C4-2B (cell line): ENCODE data around the gene ATAD2B.

Experiments
- H3K27ac ChIP-seq: fragments of 450-650 bp; 2 replicates; pipeline ENCODE4 v1.5.1; 2017
- ZFX ChIP-seq: fragments of 450-650 bp; IDR thresholded peaks from 2 replicates; pipeline ENCODE4 v1.6.1; 2017
- TF ChIP-seq, protein P1 (sequence below): fragments of 450-650 bp; conservative IDR thresholded peaks from 2 replicates; pipeline ENCODE4 v1.5.1; 2017; ENCODE audit warnings: mild to moderate bottlenecking

The ATAD2B gene

DNA sequence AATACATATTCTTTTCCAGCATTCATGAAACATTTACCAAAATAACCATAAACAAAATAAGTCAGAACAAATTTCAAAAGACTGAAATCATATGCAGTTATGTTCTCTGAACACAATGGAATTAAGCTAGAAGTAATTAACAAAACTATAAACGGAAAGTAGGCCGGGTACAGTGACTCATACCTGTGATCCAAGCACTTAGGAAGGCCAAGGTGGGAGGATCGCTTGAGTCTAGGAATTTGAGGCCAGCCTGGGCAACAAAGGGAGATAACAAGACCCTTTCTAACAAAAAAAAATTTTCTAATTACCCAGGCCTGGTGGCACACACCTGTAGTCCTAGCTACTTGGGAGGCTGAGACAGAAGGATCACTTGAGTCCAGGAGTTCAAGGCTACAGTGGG, 14.9 kb downstream of the ATAD2B start:
- no peak overlapping the region for H3K27ac ChIP-seq
- no peak for TF ChIP-seq ZFX
- TF ChIP-seq, protein P1, sequence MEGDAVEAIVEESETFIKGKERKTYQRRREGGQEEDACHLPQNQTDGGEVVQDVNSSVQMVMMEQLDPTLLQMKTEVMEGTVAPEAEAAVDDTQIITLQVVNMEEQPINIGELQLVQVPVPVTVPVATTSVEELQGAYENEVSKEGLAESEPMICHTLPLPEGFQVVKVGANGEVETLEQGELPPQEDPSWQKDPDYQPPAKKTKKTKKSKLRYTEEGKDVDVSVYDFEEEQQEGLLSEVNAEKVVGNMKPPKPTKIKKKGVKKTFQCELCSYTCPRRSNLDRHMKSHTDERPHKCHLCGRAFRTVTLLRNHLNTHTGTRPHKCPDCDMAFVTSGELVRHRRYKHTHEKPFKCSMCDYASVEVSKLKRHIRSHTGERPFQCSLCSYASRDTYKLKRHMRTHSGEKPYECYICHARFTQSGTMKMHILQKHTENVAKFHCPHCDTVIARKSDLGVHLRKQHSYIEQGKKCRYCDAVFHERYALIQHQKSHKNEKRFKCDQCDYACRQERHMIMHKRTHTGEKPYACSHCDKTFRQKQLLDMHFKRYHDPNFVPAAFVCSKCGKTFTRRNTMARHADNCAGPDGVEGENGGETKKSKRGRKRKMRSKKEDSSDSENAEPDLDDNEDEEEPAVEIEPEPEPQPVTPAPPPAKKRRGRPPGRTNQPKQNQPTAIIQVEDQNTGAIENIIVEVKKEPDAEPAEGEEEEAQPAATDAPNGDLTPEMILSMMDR: no peak

DNA sequence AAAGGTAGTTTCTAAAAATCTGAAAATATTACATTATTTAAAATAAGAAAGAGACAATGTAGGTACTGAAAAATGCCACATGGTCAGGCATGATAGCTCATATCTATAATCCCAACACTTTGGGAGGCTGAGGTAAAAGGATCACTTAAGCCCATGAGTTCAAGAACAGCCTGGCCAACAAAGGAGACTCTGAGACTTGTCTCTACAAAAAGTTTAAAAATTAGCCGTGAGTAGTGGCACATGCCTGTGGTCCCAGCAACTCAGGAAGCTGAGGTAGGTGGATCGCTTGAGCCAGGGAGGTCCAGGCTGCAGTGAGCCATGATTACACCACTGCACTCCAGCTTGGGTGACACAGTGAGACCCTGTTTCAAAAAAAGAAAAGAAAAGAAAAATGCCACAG, 21.8 kb downstream of the ATAD2B start:
- H3K27ac ChIP-seq: no peak overlapping the region
- TF ChIP-seq, protein P1: no peak
- no peak for TF ChIP-seq ZFX

DNA sequence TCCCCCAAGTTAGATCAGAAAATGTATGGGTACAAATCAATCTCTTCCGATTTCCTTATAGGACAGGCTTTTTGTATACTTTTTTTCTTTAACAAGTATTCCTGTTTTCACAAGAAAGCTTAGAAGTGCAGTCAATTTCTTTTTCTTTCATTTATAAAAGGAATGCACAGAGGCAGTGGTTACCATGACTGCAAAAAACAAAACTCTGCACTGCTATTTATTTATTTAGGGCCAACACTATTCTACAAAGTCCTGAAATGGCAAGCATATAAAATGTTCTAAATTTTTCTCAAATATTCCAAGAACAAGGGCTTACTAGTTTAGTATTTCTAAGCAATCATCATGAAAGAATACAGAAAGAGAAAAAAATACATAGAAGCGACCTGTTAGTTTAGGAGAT, 22.2 kb downstream of the ATAD2B start:
- no peak overlapping the region for H3K27ac ChIP-seq
- TF ChIP-seq, protein P1: no peak
- no peak for TF ChIP-seq ZFX

DNA sequence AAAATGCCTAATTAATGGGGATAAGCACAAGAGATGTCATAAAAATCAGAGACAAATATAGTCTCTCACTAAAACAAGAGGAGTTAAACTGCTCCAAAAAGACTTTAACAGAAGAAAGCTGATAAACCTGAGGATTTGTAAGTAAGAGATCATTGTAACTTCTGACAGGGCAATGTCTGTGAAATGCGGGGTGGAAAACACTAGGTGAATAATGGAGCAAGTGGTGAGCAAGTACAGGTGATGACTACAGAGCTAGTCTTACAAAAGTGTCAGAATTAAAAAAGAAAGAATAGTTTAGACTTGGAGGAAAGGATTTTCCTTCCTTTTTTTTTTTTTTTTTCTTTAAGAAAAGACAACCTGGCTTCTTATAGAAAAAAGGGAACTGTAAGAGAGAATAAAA, 22.7 kb downstream of the ATAD2B start:
- TF ChIP-seq ZFX: no peak
- TF ChIP-seq, protein P1: no peak
- no peak overlapping the region for H3K27ac ChIP-seq

DNA sequence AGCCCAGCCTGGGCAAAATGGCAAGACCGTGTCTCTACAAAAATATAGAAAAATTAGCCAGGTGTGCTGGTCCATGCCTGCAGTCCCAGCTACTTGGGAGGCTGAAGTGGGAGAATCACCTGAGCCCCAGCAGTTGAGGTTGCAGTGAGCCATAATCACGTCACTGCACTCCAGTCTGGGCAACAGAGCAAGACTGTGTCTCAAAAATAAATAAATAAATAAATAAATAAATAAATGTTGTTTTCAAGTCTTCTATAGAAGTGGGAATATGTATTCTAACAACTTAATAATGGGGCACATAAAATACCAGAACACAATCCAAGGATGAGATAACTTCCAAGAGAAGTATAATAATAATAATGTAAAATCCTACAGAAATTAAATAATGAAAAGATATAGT, 23.9 kb downstream of the ATAD2B start:
- TF ChIP-seq ZFX: no peak
- TF ChIP-seq, protein P1: no peak
- H3K27ac ChIP-seq: peak overlapping the region; percentile 10; the same call in 1 of the 2 replicates

DNA sequence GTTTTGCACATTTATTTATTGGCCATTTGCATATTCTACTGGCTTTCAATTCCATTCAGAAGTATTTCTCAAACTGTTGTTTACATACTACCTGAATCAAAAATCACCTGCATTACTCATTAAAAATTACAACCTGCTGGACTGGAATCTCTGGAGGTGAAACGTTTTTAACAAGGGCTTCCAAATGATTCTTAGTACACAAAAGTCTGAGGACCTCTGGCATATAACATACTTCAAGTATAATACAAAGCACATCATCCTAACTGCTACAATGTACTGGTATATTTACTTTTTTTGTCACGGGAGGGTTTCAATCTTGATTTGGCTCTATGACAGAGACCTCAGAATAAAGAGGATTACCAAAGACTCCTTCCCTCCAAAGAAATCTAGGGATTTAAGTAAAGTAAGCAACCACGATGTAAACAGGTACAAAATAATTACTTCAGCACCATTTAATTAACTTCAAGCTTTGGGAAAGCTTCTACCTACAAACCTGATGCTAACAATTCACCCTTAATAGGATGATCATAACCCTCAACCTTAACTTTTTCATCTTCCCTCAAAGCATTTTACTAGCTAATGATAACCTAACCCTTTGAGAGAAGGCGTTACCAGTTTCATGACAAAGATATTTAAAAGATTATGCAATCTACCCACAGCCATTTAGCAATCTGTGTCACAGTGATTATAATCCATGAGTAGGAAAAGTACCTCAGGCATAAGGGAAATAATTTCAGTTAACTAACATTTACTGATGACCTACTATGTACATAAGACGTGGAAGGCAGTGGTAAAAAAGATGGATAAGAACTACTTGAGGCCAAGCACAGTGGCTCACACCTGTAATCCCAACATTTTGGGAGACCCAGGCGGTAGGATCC, 24.7 kb downstream of the ATAD2B start:
- TF ChIP-seq, protein P1: no peak
- no peak for TF ChIP-seq ZFX

DNA sequence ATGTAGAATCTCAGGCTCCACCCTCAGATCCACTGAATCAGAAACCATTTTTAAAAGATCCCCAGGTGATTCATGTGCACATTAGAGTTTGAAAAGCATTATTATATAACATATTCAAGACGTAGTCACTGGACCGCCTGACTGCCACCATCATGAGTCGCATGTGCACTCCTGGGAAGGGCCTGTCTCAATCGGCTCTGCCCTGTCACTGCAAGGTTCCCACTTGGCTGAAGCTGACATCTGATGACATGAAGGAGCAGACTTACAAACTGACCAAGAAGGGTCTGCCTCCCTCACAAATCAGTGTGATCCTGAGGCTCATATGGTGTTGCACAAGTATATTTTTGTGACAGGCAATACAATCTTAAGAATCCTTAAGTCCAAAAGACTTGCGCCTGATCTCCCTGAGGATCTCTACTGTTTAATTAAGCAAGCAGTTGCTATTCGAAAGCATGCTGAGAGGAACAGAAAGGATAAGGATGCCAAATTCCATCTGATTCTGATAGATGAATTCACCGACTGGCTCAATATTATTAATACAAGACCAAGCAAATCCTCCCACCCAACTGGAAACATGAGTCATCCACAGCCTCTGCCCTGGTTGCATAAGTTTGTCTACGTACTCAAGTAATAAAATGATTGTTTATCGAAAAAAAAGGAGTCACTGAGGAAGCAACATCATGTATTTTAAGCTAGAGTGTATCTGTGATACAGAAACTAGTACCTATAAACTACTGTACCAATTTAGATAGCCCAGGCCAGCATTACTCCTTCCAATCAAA, 26.2 kb downstream of the ATAD2B start:
- TF ChIP-seq, protein P1: no peak
- no peak for TF ChIP-seq ZFX
- H3K27ac ChIP-seq: peak overlapping the region; percentile 31; the same call in 1 of the 2 replicates

More for the DNA sequence above, 24.7 kb downstream of the ATAD2B start:
- peak overlapping the region; percentile 10; the same call in 1 of the 2 replicates for H3K27ac ChIP-seq
